HG03159 (cell line): ENCODE measurements around the gene PRKCG.
"Not testable (repeated sequence)": the region's sequence is repeated elsewhere in the genome, so short reads cannot be mapped to it uniquely, and the experiment has no call there.

Experiments used
- ATAC-seq: cut with Tn5 transposase; IDR thresholded peaks from one replicate; pipeline ENCODE4 v1.9.1; 2021; ENCODE audit warnings: mild to moderate bottlenecking, moderate library complexity; ENCODE audit not compliant: unreplicated experiment

The PRKCG gene

GRCh38 chr19:53942001-53942786 lies 60.2 kb downstream of the PRKCG start:
- ATAC-seq = no peak

- no peak for ATAC-seq
Measured at GRCh38 chr19:53944416-53944815, 62.4 kb downstream of the PRKCG start.

- no peak for ATAC-seq
Measured at GRCh38 chr19:53944933-53945332, 62.9 kb downstream of the PRKCG start.

GRCh38 chr19:53945441-53945840 lies 63.4 kb downstream of the PRKCG start:
- ATAC-seq = no peak

- no peak for ATAC-seq
Measured at GRCh38 chr19:53945998-53946397, 64.0 kb downstream of the PRKCG start.

GRCh38 chr19:53947624-53948023 lies 65.6 kb downstream of the PRKCG start:
- no peak for ATAC-seq

GRCh38 chr19:53948611-53949010 lies 66.6 kb downstream of the PRKCG start:
- ATAC-seq = not testable (repeated sequence)

GRCh38 chr19:53951436-53951835 lies 69.4 kb downstream of the PRKCG start:
- no peak for ATAC-seq

- no peak for ATAC-seq
Measured at GRCh38 chr19:53951947-53952346, 70.0 kb downstream of the PRKCG start.

- ATAC-seq = no peak
Measured at GRCh38 chr19:53953383-53953782, 71.4 kb downstream of the PRKCG start.
